ENCODE results near the gene CCDC116.
A peak's percentile ranks its signal among the peaks of the same experiment; 100 is the strongest.
"Not testable (repeated sequence)": the region's sequence is repeated elsewhere in the genome, so short reads cannot be mapped to it uniquely, and the experiment has no call there.

The CCDC116 gene

GRCh38 chr22:21592422-21592821 is 40.1 kb upstream of the CCDC116 start:
- H3K4me1 ChIP-seq (ENCODE audit: control insufficient read depth in 2 of 2, insufficient read depth in 1 of 2, low read depth in 1 of 2, low read length in 2 of 2), result no peaks in the 10 kb centered on the region
- no peak for DNase-seq (ENCODE audit: low spot score)
- no peak overlapping the region for H3K23ac ChIP-seq (ENCODE audit: low read depth, low read length, poor library complexity)
- no peak overlapping the region for H3K4me2 ChIP-seq (ENCODE audit: insufficient read depth, low read length, poor library complexity, severe bottlenecking)
- no peaks in the 10 kb centered on the region for H3K27me3 ChIP-seq (ENCODE audit: control insufficient read depth in 3 of 3, insufficient read depth in 3 of 3, low read depth in 1 of 3, low read length in 3 of 3)
- no peak overlapping the region for H3K4me3 ChIP-seq (ENCODE audit: low read length in 2 of 2)
- H3K9me3 ChIP-seq (replicated peaks in 1 of 2; ENCODE audit: control insufficient read depth in 2 of 2, insufficient read depth in 1 of 2, low read depth in 1 of 2, low read length in 2 of 2), result peaks cover 0 to 4% of the 10 kb centered on the region in 2 donors
- H2BK12ac ChIP-seq (ENCODE audit: low read length), result no peak overlapping the region
- H4K91ac ChIP-seq (ENCODE audit: low read depth, low read length, poor library complexity), result no peak overlapping the region
- no peak overlapping the region for H3K18ac ChIP-seq (ENCODE audit: low read length)
- H3K9ac ChIP-seq (ENCODE audit: low read depth, low read length, poor library complexity), result no peak overlapping the region
- H2AFZ ChIP-seq (ENCODE audit: low read length), result no peak overlapping the region
- no CpG with 5 or more reads among the region's 3 CpGs for WGBS, 2 donors (ENCODE audit: extremely low coverage in 2 of 2, insufficient read length in 2 of 2, insufficient replicate concordance in 1 of 2)
- H3K79me1 ChIP-seq (ENCODE audit: low read depth, low read length), result peaks cover 22% of the 10 kb centered on the region
- H2BK120ac ChIP-seq (ENCODE audit: low read depth, low read length), result no peak overlapping the region
- no peak overlapping the region for H4K8ac ChIP-seq (ENCODE audit: low read depth, low read length)
- H3K27ac ChIP-seq (replicated peaks; ENCODE audit: low read length), result no peak overlapping the region
- H2BK15ac ChIP-seq (ENCODE audit: low read length), result no peak overlapping the region
- H3K36me3 ChIP-seq (replicated peaks in 1 of 2; ENCODE audit: control insufficient read depth in 2 of 2, insufficient read depth in 2 of 2, low read length in 2 of 2), result peaks cover 30 to 82% of the 10 kb centered on the region in 2 donors
- no peak overlapping the region for H2BK5ac ChIP-seq (ENCODE audit: low read length)
- no peak overlapping the region for H3K14ac ChIP-seq (ENCODE audit: low read length)
- no peak overlapping the region for H3K4ac ChIP-seq (ENCODE audit: low read length)
- H2AK5ac ChIP-seq (ENCODE audit: low read depth, low read length), result no peak overlapping the region

- Histone ChIP-seq H2BK5ac (ENCODE audit: low read length) (no peak overlapping the region), H2AK5ac (ENCODE audit: low read depth, low read length) (no peak overlapping the region), H3K9ac (ENCODE audit: low read depth, low read length, poor library complexity) (no peak overlapping the region), H3K79me1 (ENCODE audit: low read depth, low read length) (peaks cover 22% of the 10 kb centered on the region), H3K27me3 (ENCODE audit: control insufficient read depth in 3 of 3, insufficient read depth in 3 of 3, low read depth in 1 of 3, low read length in 3 of 3) (no peaks in the 10 kb centered on the region), H3K23ac (ENCODE audit: low read depth, low read length, poor library complexity) (no peak overlapping the region), H3K9me3 (replicated peaks in 1 of 2; ENCODE audit: control insufficient read depth in 2 of 2, insufficient read depth in 1 of 2, low read depth in 1 of 2, low read length in 2 of 2) (peaks cover 0 to 3% of the 10 kb centered on the region in 2 donors), H4K91ac (ENCODE audit: low read depth, low read length, poor library complexity) (no peak overlapping the region), H4K8ac (ENCODE audit: low read depth, low read length) (no peak overlapping the region), H3K4me2 (ENCODE audit: insufficient read depth, low read length, poor library complexity, severe bottlenecking) (no peak overlapping the region), H2BK12ac (ENCODE audit: low read length) (no peak overlapping the region), H2BK120ac (ENCODE audit: low read depth, low read length) (no peak overlapping the region), H3K18ac (ENCODE audit: low read length) (no peak overlapping the region), H3K14ac (ENCODE audit: low read length) (no peak overlapping the region), H3K4me1 (ENCODE audit: control insufficient read depth in 2 of 2, insufficient read depth in 1 of 2, low read depth in 1 of 2, low read length in 2 of 2) (no peaks in the 10 kb centered on the region), H3K4ac (ENCODE audit: low read length) (no peak overlapping the region), H3K4me3 (ENCODE audit: low read length in 2 of 2) (no peak overlapping the region), H2AFZ (ENCODE audit: low read length) (no peak overlapping the region), H3K27ac (replicated peaks; ENCODE audit: low read length) (no peak overlapping the region), H3K36me3 (replicated peaks in 1 of 2; ENCODE audit: control insufficient read depth in 2 of 2, insufficient read depth in 2 of 2, low read length in 2 of 2) (peaks cover 27 to 83% of the 10 kb centered on the region in 2 donors), H2BK15ac (ENCODE audit: low read length) (no peak overlapping the region)
- no CpG with 5 or more reads among the region's 11 CpGs for WGBS, 2 donors (ENCODE audit: extremely low coverage in 2 of 2, insufficient read length in 2 of 2, insufficient replicate concordance in 1 of 2)
- no peak for DNase-seq (ENCODE audit: low spot score)
Observed at GRCh38 chr22:21593406-21594232, 38.9 kb upstream of the CCDC116 start.

GRCh38 chr22:21594865-21595452 is 37.6 kb upstream of the CCDC116 start:
- Histone ChIP-seq H3K27ac (replicated peaks; ENCODE audit: low read length) (no peak overlapping the region), H2BK120ac (ENCODE audit: low read depth, low read length) (no peak overlapping the region), H2BK5ac (ENCODE audit: low read length) (no peak overlapping the region), H3K4me2 (ENCODE audit: insufficient read depth, low read length, poor library complexity, severe bottlenecking) (no peak overlapping the region), H4K8ac (ENCODE audit: low read depth, low read length) (no peak overlapping the region), H3K9ac (ENCODE audit: low read depth, low read length, poor library complexity) (no peak overlapping the region), H3K18ac (ENCODE audit: low read length) (no peak overlapping the region), H3K14ac (ENCODE audit: low read length) (no peak overlapping the region), H2AK5ac (ENCODE audit: low read depth, low read length) (no peak overlapping the region), H3K36me3 (replicated peaks in 1 of 2; ENCODE audit: control insufficient read depth in 2 of 2, insufficient read depth in 2 of 2, low read length in 2 of 2) (peaks cover 27 to 89% of the 10 kb centered on the region in 2 donors), H4K91ac (ENCODE audit: low read depth, low read length, poor library complexity) (no peak overlapping the region), H3K4ac (ENCODE audit: low read length) (no peak overlapping the region), H3K4me3 (ENCODE audit: low read length in 2 of 2) (peak overlapping the region in 1 of 2 donors; percentile 55), H3K23ac (ENCODE audit: low read depth, low read length, poor library complexity) (peak overlapping the region; percentile 83), H3K9me3 (replicated peaks in 1 of 2; ENCODE audit: control insufficient read depth in 2 of 2, insufficient read depth in 1 of 2, low read depth in 1 of 2, low read length in 2 of 2) (peaks cover 0 to 3% of the 10 kb centered on the region in 2 donors), H3K27me3 (ENCODE audit: control insufficient read depth in 3 of 3, insufficient read depth in 3 of 3, low read depth in 1 of 3, low read length in 3 of 3) (no peaks in the 10 kb centered on the region), H3K79me1 (ENCODE audit: low read depth, low read length) (peaks cover 27% of the 10 kb centered on the region), H2BK15ac (ENCODE audit: low read length) (no peak overlapping the region), H2AFZ (ENCODE audit: low read length) (no peak overlapping the region), H2BK12ac (ENCODE audit: low read length) (no peak overlapping the region), H3K4me1 (ENCODE audit: control insufficient read depth in 2 of 2, insufficient read depth in 1 of 2, low read depth in 1 of 2, low read length in 2 of 2) (no peaks in the 10 kb centered on the region)
- DNase-seq (ENCODE audit: low spot score), result no peak
- no CpG with 5 or more reads among the region's 5 CpGs for WGBS, 2 donors (ENCODE audit: extremely low coverage in 2 of 2, insufficient read length in 2 of 2, insufficient replicate concordance in 1 of 2)

GRCh38 chr22:21596356-21597135 is 36.0 kb upstream of the CCDC116 start:
- H2BK12ac ChIP-seq (ENCODE audit: low read length); H3K14ac ChIP-seq (ENCODE audit: low read length); DNase-seq (ENCODE audit: low spot score); H3K9me3 ChIP-seq (replicated peaks in 1 of 2; ENCODE audit: control insufficient read depth in 2 of 2, insufficient read depth in 1 of 2, low read depth in 1 of 2, low read length in 2 of 2); H2BK5ac ChIP-seq (ENCODE audit: low read length); H3K18ac ChIP-seq (ENCODE audit: low read length); H3K4ac ChIP-seq (ENCODE audit: low read length); H3K27ac ChIP-seq (replicated peaks; ENCODE audit: low read length); H4K8ac ChIP-seq (ENCODE audit: low read depth, low read length); H3K4me3 ChIP-seq (ENCODE audit: low read length in 2 of 2); H3K9ac ChIP-seq (ENCODE audit: low read depth, low read length, poor library complexity); H2AK5ac ChIP-seq (ENCODE audit: low read depth, low read length); H3K4me1 ChIP-seq (ENCODE audit: control insufficient read depth in 2 of 2, insufficient read depth in 1 of 2, low read depth in 1 of 2, low read length in 2 of 2); H3K23ac ChIP-seq (ENCODE audit: low read depth, low read length, poor library complexity); H2BK15ac ChIP-seq (ENCODE audit: low read length); H3K4me2 ChIP-seq (ENCODE audit: insufficient read depth, low read length, poor library complexity, severe bottlenecking); H4K91ac ChIP-seq (ENCODE audit: low read depth, low read length, poor library complexity); H2AFZ ChIP-seq (ENCODE audit: low read length); H2BK120ac ChIP-seq (ENCODE audit: low read depth, low read length); H3K27me3 ChIP-seq (ENCODE audit: control insufficient read depth in 3 of 3, insufficient read depth in 3 of 3, low read depth in 1 of 3, low read length in 3 of 3): not testable (repeated sequence)
- no CpG with 5 or more reads among the region's 13 CpGs for WGBS, 2 donors (ENCODE audit: extremely low coverage in 2 of 2, insufficient read length in 2 of 2, insufficient replicate concordance in 1 of 2)
- peaks cover 18% of the 10 kb centered on the region for H3K79me1 ChIP-seq (ENCODE audit: low read depth, low read length)
- peaks cover 27 to 79% of the 10 kb centered on the region in 2 donors for H3K36me3 ChIP-seq (replicated peaks in 1 of 2; ENCODE audit: control insufficient read depth in 2 of 2, insufficient read depth in 2 of 2, low read length in 2 of 2)
